OCI-LY7 (cell line): Measurements from ENCODE around the gene CAT. TPM values are rescaled to one million over a fixed set of nuclear protein-coding genes. Genes with fewer than 3 reads are reported as not detected.

Experiments
- BruUV-seq: library from RNA; stranded (reverse); fragments of 400-500 nt; replicated peaks from 2 replicates; lab custom pipeline; 2021; lab: Mats Ljungman, UMichigan
- CTCF ChIA-PET: fragments of 300-600 bp; sonication (Branson Sonifier 250); formaldehyde crosslinking; loops from one replicate; lab custom pipeline; 2022; ENCODE audit warnings: antibody characterized with exemption; ENCODE audit not compliant: unreplicated experiment; lab: Charles Lee
- POLR2A ChIA-PET: fragments of 300-600 bp; sonication (Branson Sonifier 250); formaldehyde crosslinking; loops from one replicate; lab custom pipeline; 2022; ENCODE audit warnings: antibody characterized with exemption; lab: Charles Lee
- DNase-seq: peaks from one replicate; pipeline ENCODE4 v3.0.0-alpha.2; 2015; ENCODE audit warnings: low spot score
- H2AFZ ChIP-seq: fragments of 200-600 bp; sonication (generic), shearing (Covaris generic); 2 replicates; pipeline ENCODE4 v1.6.1; 2014; ENCODE audit warnings: mild to moderate bottlenecking, antibody characterized with exemption, low read length, moderate library complexity
- H3K27ac ChIP-seq: fragments of 200-600 bp; sonication (generic); 2 replicates; pipeline ENCODE4 v1.5.1; 2014; ENCODE audit warnings: mixed run types, low read depth, mild to moderate bottlenecking, moderate library complexity, low read length, inconsistent platforms; ENCODE audit not compliant: poor library complexity, severe bottlenecking
- H3K36me3 ChIP-seq: fragments of 200-600 bp; sonication (generic); 2 replicates; pipeline ENCODE4 v1.6.1; 2014; ENCODE audit warnings: mild to moderate bottlenecking, antibody characterized with exemption, low read length, moderate library complexity, mixed read lengths; ENCODE audit not compliant: insufficient read depth
- H3K4me1 ChIP-seq: fragments of 200-600 bp; sonication (generic); 2 replicates; pipeline ENCODE4 v1.5.1; 2014; ENCODE audit warnings: mild to moderate bottlenecking, low read length; ENCODE audit not compliant: insufficient read depth, poor library complexity, severe bottlenecking
- H3K4me2 ChIP-seq: fragments of 200-600 bp; sonication (generic); 2 replicates; pipeline ENCODE4 v1.6.1; 2014; ENCODE audit warnings: mild to moderate bottlenecking, low read length
- H3K4me3 ChIP-seq: fragments of 200-600 bp; sonication (generic); 2 replicates; pipeline ENCODE4 v1.5.1; 2014; ENCODE audit warnings: mild to moderate bottlenecking, low read depth, low read length; ENCODE audit not compliant: poor library complexity, severe bottlenecking
- H3K79me2 ChIP-seq: fragments of 200-600 bp; sonication (generic); 2 replicates; pipeline ENCODE4 v1.6.1; 2016; ENCODE audit warnings: low read depth, mild to moderate bottlenecking, low read length, moderate library complexity, mixed read lengths; ENCODE audit not compliant: insufficient read depth
- H3K9me2 ChIP-seq: fragments of 200-600 bp; sonication (generic); 2 replicates; pipeline ENCODE4 v1.6.1; 2016; ENCODE audit warnings: mild to moderate bottlenecking, low read length, mixed read lengths; ENCODE audit not compliant: insufficient read depth
- H3K9me3 ChIP-seq: fragments of 200-600 bp; sonication (generic); 2 replicates; pipeline ENCODE4 v1.6.1; 2014; ENCODE audit warnings: mild to moderate bottlenecking, mixed run types, low read length, mixed read lengths
- H4K20me1 ChIP-seq: fragments of 200-600 bp; sonication (generic); 2 replicates; pipeline ENCODE4 v1.6.1; 2014; ENCODE audit warnings: mild to moderate bottlenecking, antibody characterized with exemption, low read length, moderate library complexity, mixed read lengths; ENCODE audit not compliant: insufficient read depth
- CTCF ChIP-seq: fragments of 200-600 bp; sonication (generic); conservative IDR thresholded peaks from 2 replicates; pipeline ENCODE4 v1.5.1; 2014; ENCODE audit warnings: mild to moderate bottlenecking, antibody characterized with exemption, low read length, moderate library complexity, mixed read lengths
- EZH2phosphoT487 ChIP-seq: fragments of 200-600 bp; sonication (generic); IDR thresholded peaks from 2 replicates; pipeline ENCODE4 v1.6.1; 2018; ENCODE audit warnings: low read depth, borderline replicate concordance, mild to moderate bottlenecking, mixed run types, antibody characterized with exemption, low read length, moderate library complexity, mixed read lengths
- intact Hi-C: fragments of 100-400 bp; cut with micrococcal nuclease; formaldehyde crosslinking; loops from one replicate; pipeline ENCODE4 v1.10.0; 2022; ENCODE audit not compliant: unreplicated experiment
- total RNA-seq, 2 experiments: library from RNA; depleted of rRNA in 1 of 2; stranded (reverse); fragments of >200 nt in 1 of 2; shearing (Covaris generic) in 1 of 2; gene quantifications; 2 replicates each; pipeline ENCODE4 v1.2.3, GENCODE V29; 2014 to 2022

CAT gene
- total RNA-seq, 2 experiments from 2014 or later: 46.6 to 47.8 TPM

- CTCF ChIA-PET: no interaction called here
Measured at GRCh38 chr11:34514597-34514996, 75.9 kb downstream of the CAT start.

DNA sequence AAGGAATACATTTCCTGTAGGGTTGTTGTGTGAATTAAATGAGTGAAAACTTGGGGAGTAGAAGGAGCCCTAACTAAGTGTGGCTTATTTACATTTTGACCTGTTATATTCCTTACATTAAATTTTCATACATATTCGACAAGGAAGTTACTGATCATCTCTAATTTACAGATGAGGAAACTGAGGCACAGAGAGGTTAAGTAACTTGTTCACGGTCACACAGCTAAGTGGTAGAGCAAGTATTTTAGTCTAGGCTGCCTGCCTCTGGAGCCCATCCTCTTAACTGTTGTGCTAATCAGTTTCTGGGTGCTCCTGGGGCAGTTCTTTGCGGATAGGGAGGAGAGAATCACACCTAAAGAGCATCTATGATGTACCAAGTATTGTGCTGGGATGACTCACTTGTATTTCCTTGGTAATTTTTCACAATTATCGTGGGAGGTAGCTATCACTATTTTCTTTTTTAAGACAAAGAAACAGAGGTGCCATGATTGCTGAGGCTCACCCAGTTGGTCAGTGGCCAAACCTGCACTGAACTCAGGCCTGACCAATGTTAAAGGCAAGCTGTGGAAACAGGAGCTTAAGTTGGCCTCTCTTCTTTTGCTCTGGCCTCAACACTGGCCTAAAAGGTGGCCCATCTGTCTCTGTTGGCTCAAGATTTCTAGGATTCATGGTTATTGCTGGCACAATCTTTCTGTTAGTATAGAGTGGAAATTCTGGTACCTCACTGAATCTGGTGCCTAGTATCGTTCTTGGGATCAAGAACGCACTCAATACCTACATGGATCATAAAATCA, 77.7 kb downstream of the CAT start:
- TF ChIP-seq CTCF (no peak), EZH2phosphoT487 (no peak)
- no peaks in the 10 kb centered on the region for H4K20me1 ChIP-seq
- H3K79me2 ChIP-seq: no peaks in the 10 kb centered on the region
- no peak overlapping the region for H3K4me2 ChIP-seq
- BruUV-seq: no TSS peak
- H3K27ac ChIP-seq: no peak overlapping the region
- H3K4me3 ChIP-seq: no peak overlapping the region
- intact Hi-C loops: no loop called here
- no peaks in the 10 kb centered on the region for H3K9me2 ChIP-seq
- H3K36me3 ChIP-seq: no peaks in the 10 kb centered on the region
- no peak for DNase-seq
- CTCF ChIA-PET: no interaction called here
- H3K4me1 ChIP-seq: no peaks in the 10 kb centered on the region
- H3K9me3 ChIP-seq: no peaks in the 10 kb centered on the region
- no peak overlapping the region for H2AFZ ChIP-seq
- POLR2A ChIA-PET: no interaction called here

More at GRCh38 chr11:34514597-34514996, 75.9 kb downstream of the CAT start:
- Histone ChIP-seq H4K20me1 (no peaks in the 10 kb centered on the region), H3K79me2 (no peaks in the 10 kb centered on the region), H3K9me3 (no peaks in the 10 kb centered on the region), H3K36me3 (no peaks in the 10 kb centered on the region), H3K4me1 (no peaks in the 10 kb centered on the region), H3K27ac (no peak overlapping the region), H2AFZ (no peak overlapping the region), H3K4me2 (no peak overlapping the region), H3K4me3 (no peak overlapping the region), H3K9me2 (no peaks in the 10 kb centered on the region)
- no peak for TF ChIP-seq EZH2phosphoT487
- no peak for TF ChIP-seq CTCF
- POLR2A ChIA-PET: interaction anchor here (0.6 to 0.7 kb wide), 2 partner anchors 9 to 14 kb away, joined by 3 read pairs; no protein-coding TSS in a partner anchor
- no peak for DNase-seq
- no TSS peak for BruUV-seq
- intact Hi-C loops: loop anchor here (5.0 kb wide), 1 partner anchor 878 kb away; no protein-coding TSS in a partner anchor
